ENCODE results near the gene FRMD6.
A peak's percentile ranks its signal among the peaks of the same experiment; 100 is the strongest.

The FRMD6 gene

GRCh38 chr14:51677738-51678137, 26.0 kb downstream of the FRMD6 start:
- Histone ChIP-seq H3K9ac (ENCODE audit: low read length) (peak overlapping the region; percentile 9), H2BK5ac (ENCODE audit: low read depth, low read length, poor library complexity, severe bottlenecking) (peak overlapping the region; percentile 1), H3K27ac (ENCODE audit: low read length, poor library complexity, severe bottlenecking) (peak overlapping the region; percentile 71)

DNA sequence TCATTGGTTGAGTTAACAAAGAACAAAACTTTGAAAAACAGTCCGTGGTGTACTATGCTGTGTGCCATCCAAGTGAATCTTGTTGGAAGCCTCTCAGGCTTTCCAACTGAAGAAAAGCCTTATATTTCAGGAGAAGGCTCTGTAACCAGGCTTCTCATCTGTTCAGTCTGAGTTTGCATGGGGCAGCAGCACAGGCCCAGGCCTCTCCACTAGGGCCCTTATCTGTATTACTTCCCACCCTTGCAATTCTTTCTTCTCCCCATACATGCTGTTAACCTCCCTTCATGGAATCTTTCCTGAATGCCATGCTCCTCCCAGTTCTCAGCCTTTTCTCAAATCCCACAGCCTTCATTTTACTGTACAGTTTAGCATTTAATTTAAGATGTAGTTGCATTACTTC, 28.3 kb downstream of the FRMD6 start:
- Histone ChIP-seq H3K23ac (ENCODE audit: low read length in 2 of 2) (no peak overlapping the region), H2AK5ac (ENCODE audit: low read length, severe bottlenecking) (no peak overlapping the region), H3K36me3 (ENCODE audit: control insufficient read depth in 1 of 2, insufficient read depth in 2 of 2, low read depth in 1 of 2, low read length in 2 of 2) (peaks cover 0 to 17% of the 10 kb centered on the region in 2 experiments), H3K27me3 (ENCODE audit: control insufficient read depth in 1 of 2, insufficient read depth in 1 of 2, low read length in 2 of 2) (no peaks in the 10 kb centered on the region), H3K27ac (ENCODE audit: low read length, poor library complexity, severe bottlenecking) (peak overlapping the region; percentile 30), H3K4ac (ENCODE audit: low read depth in 1 of 2, low read length in 2 of 2) (no peak overlapping the region), H3K14ac (ENCODE audit: low read length in 2 of 2) (no peak overlapping the region), H3K9ac (ENCODE audit: low read length) (no peak overlapping the region), H2AFZ (ENCODE audit: low read depth, low read length) (no peak overlapping the region), H4K91ac (ENCODE audit: low read length) (no peak overlapping the region), H2BK120ac (ENCODE audit: low read depth, low read length) (no peak overlapping the region), H3K18ac (ENCODE audit: low read depth in 1 of 2, low read length in 2 of 2) (no peak overlapping the region), H3K4me2 (ENCODE audit: low read length, poor library complexity, severe bottlenecking) (no peak overlapping the region), H3K4me1 (ENCODE audit: control insufficient read depth, insufficient read depth, low read depth, low read length) (peaks cover 9% of the 10 kb centered on the region), H2BK15ac (ENCODE audit: low read depth, poor library complexity, severe bottlenecking) (no peak overlapping the region), H3K9me3 (ENCODE audit: control insufficient read depth, low read length) (no peaks in the 10 kb centered on the region), H3K79me1 (replicated peaks; ENCODE audit: low read length, poor library complexity, severe bottlenecking) (no peaks in the 10 kb centered on the region), H2BK5ac (ENCODE audit: low read depth, low read length, poor library complexity, severe bottlenecking) (no peak overlapping the region), H2BK12ac (ENCODE audit: low read length in 2 of 2) (no peak overlapping the region), H4K8ac (ENCODE audit: low read length) (peak overlapping the region; percentile 36), H3K4me3 (ENCODE audit: insufficient read depth in 1 of 2, low read depth in 1 of 2, low read length in 2 of 2) (no peak overlapping the region)
- DNase-seq: peak; percentile 35
- WGBS: 85% methylated on average over 1 of the region's 1 CpG

More at GRCh38 chr14:51677738-51678137, 26.0 kb downstream of the FRMD6 start:
- no peak overlapping the region for H4K91ac ChIP-seq (ENCODE audit: low read length)
- no peak overlapping the region for H2BK120ac ChIP-seq (ENCODE audit: low read depth, low read length)
- H3K4me2 ChIP-seq (ENCODE audit: low read length, poor library complexity, severe bottlenecking): peak overlapping the region; percentile 28
- H3K27me3 ChIP-seq (ENCODE audit: control insufficient read depth in 1 of 2, insufficient read depth in 1 of 2, low read length in 2 of 2): no peaks in the 10 kb centered on the region
- WGBS: 100% methylated on average over 1 of the region's 2 CpGs
- no peak overlapping the region for H2BK15ac ChIP-seq (ENCODE audit: low read depth, poor library complexity, severe bottlenecking)
- no peak for DNase-seq
- peaks cover 9% of the 10 kb centered on the region for H3K4me1 ChIP-seq (ENCODE audit: control insufficient read depth, insufficient read depth, low read depth, low read length)
- no peak overlapping the region for H3K4ac ChIP-seq (ENCODE audit: low read depth in 1 of 2, low read length in 2 of 2)
- peaks cover 0 to 13% of the 10 kb centered on the region in 2 experiments for H3K36me3 ChIP-seq (ENCODE audit: control insufficient read depth in 1 of 2, insufficient read depth in 2 of 2, low read depth in 1 of 2, low read length in 2 of 2)
- no peak overlapping the region for H2AFZ ChIP-seq (ENCODE audit: low read depth, low read length)
- H3K14ac ChIP-seq (ENCODE audit: low read length in 2 of 2): peak overlapping the region in 1 of 2 experiments; percentile 28
- H3K79me1 ChIP-seq (replicated peaks; ENCODE audit: low read length, poor library complexity, severe bottlenecking): no peaks in the 10 kb centered on the region
- peak overlapping the region; percentile 8 for H2AK5ac ChIP-seq (ENCODE audit: low read length, severe bottlenecking)
- H3K23ac ChIP-seq (ENCODE audit: low read length in 2 of 2): no peak overlapping the region
- H2BK12ac ChIP-seq (ENCODE audit: low read length in 2 of 2): no peak overlapping the region
- H3K9me3 ChIP-seq (ENCODE audit: control insufficient read depth, low read length): no peaks in the 10 kb centered on the region
- peak overlapping the region in 1 of 2 experiments; percentile 52 for H3K18ac ChIP-seq (ENCODE audit: low read depth in 1 of 2, low read length in 2 of 2)
- H4K8ac ChIP-seq (ENCODE audit: low read length): no peak overlapping the region
- peak overlapping the region in 1 of 2 experiments; percentile 35 for H3K4me3 ChIP-seq (ENCODE audit: insufficient read depth in 1 of 2, low read depth in 1 of 2, low read length in 2 of 2)

- peaks cover 8% of the 10 kb centered on the region for H3K4me1 ChIP-seq (ENCODE audit: control insufficient read depth, insufficient read depth, low read depth, low read length)
- H3K4me3 ChIP-seq (ENCODE audit: insufficient read depth in 1 of 2, low read depth in 1 of 2, low read length in 2 of 2): no peak overlapping the region
- no peak overlapping the region for H3K14ac ChIP-seq (ENCODE audit: low read length in 2 of 2)
- H2BK5ac ChIP-seq (ENCODE audit: low read depth, low read length, poor library complexity, severe bottlenecking): no peak overlapping the region
- H3K27ac ChIP-seq (ENCODE audit: low read length, poor library complexity, severe bottlenecking): no peak overlapping the region
- peaks cover 0 to 16% of the 10 kb centered on the region in 2 experiments for H3K36me3 ChIP-seq (ENCODE audit: control insufficient read depth in 1 of 2, insufficient read depth in 2 of 2, low read depth in 1 of 2, low read length in 2 of 2)
- peak overlapping the region in 1 of 2 experiments; percentile 42 for H2BK12ac ChIP-seq (ENCODE audit: low read length in 2 of 2)
- H2AFZ ChIP-seq (ENCODE audit: low read depth, low read length): no peak overlapping the region
- H3K9me3 ChIP-seq (ENCODE audit: control insufficient read depth, low read length): no peaks in the 10 kb centered on the region
- no peak overlapping the region for H3K4me2 ChIP-seq (ENCODE audit: low read length, poor library complexity, severe bottlenecking)
- DNase-seq: no peak
- peak overlapping the region; percentile 50 for H3K9ac ChIP-seq (ENCODE audit: low read length)
- H3K79me1 ChIP-seq (replicated peaks; ENCODE audit: low read length, poor library complexity, severe bottlenecking): no peaks in the 10 kb centered on the region
- no peak overlapping the region for H2AK5ac ChIP-seq (ENCODE audit: low read length, severe bottlenecking)
- no peak overlapping the region for H4K91ac ChIP-seq (ENCODE audit: low read length)
- H3K4ac ChIP-seq (ENCODE audit: low read depth in 1 of 2, low read length in 2 of 2): no peak overlapping the region
- 100% methylated on average over 1 of the region's 1 CpG for WGBS
- H2BK120ac ChIP-seq (ENCODE audit: low read depth, low read length): no peak overlapping the region
- no peak overlapping the region for H4K8ac ChIP-seq (ENCODE audit: low read length)
- H2BK15ac ChIP-seq (ENCODE audit: low read depth, poor library complexity, severe bottlenecking): no peak overlapping the region
- H3K18ac ChIP-seq (ENCODE audit: low read depth in 1 of 2, low read length in 2 of 2): no peak overlapping the region
- H3K23ac ChIP-seq (ENCODE audit: low read length in 2 of 2): no peak overlapping the region
- no peaks in the 10 kb centered on the region for H3K27me3 ChIP-seq (ENCODE audit: control insufficient read depth in 1 of 2, insufficient read depth in 1 of 2, low read length in 2 of 2)
These were observed 29.7 kb downstream of the FRMD6 start for GRCh38 chr14:51681411-51681810.

GRCh38 chr14:51682411-51682810, 30.7 kb downstream of the FRMD6 start:
- Histone ChIP-seq H4K91ac (ENCODE audit: low read length) (no peak overlapping the region), H3K27me3 (ENCODE audit: control insufficient read depth in 1 of 2, insufficient read depth in 1 of 2, low read length in 2 of 2) (no peaks in the 10 kb centered on the region), H4K8ac (ENCODE audit: low read length) (no peak overlapping the region), H2BK15ac (ENCODE audit: low read depth, poor library complexity, severe bottlenecking) (no peak overlapping the region), H3K27ac (ENCODE audit: low read length, poor library complexity, severe bottlenecking) (no peak overlapping the region), H3K23ac (ENCODE audit: low read length in 2 of 2) (no peak overlapping the region), H2BK12ac (ENCODE audit: low read length in 2 of 2) (no peak overlapping the region), H2BK120ac (ENCODE audit: low read depth, low read length) (no peak overlapping the region), H3K79me1 (replicated peaks; ENCODE audit: low read length, poor library complexity, severe bottlenecking) (no peaks in the 10 kb centered on the region), H3K4me2 (ENCODE audit: low read length, poor library complexity, severe bottlenecking) (no peak overlapping the region), H3K14ac (ENCODE audit: low read length in 2 of 2) (no peak overlapping the region), H3K9ac (ENCODE audit: low read length) (peak overlapping the region; percentile 50), H3K4ac (ENCODE audit: low read depth in 1 of 2, low read length in 2 of 2) (peak overlapping the region in 1 of 2 experiments; percentile 19), H2AFZ (ENCODE audit: low read depth, low read length) (no peak overlapping the region), H2BK5ac (ENCODE audit: low read depth, low read length, poor library complexity, severe bottlenecking) (no peak overlapping the region), H3K4me3 (ENCODE audit: insufficient read depth in 1 of 2, low read depth in 1 of 2, low read length in 2 of 2) (no peak overlapping the region), H3K4me1 (ENCODE audit: control insufficient read depth, insufficient read depth, low read depth, low read length) (peaks cover 8% of the 10 kb centered on the region), H3K9me3 (ENCODE audit: control insufficient read depth, low read length) (no peaks in the 10 kb centered on the region), H2AK5ac (ENCODE audit: low read length, severe bottlenecking) (no peak overlapping the region), H3K36me3 (ENCODE audit: control insufficient read depth in 1 of 2, insufficient read depth in 2 of 2, low read depth in 1 of 2, low read length in 2 of 2) (peaks cover 0 to 15% of the 10 kb centered on the region in 2 experiments), H3K18ac (ENCODE audit: low read depth in 1 of 2, low read length in 2 of 2) (peak overlapping the region; percentile 52 to 81)
- peak; percentile 53 for DNase-seq
- WGBS: 100% methylated on average over 1 of the region's 1 CpG

All from mesenchymal stem cell (in vitro differentiated cells and primary cell).